Omental fat pad (tissue), 4 donors: ENCODE data around the gene LAD1. TPM values are rescaled to one million over a fixed set of nuclear protein-coding genes. Genes with fewer than 3 reads are reported as not detected.

ENCODE experiments used
- ATAC-seq: fragments of 150-250 bp; one replicate; pipeline ENCODE4 v1.9.1; 2016; ENCODE audit warnings: mild to moderate bottlenecking, moderate library complexity; ENCODE audit not compliant: low FRiP score
- DNase-seq: peaks from one replicate; pipeline ENCODE4 v3.0.0-alpha.2; 2019; ENCODE audit warnings: low spot score
- total RNA-seq, 4 donors: library from RNA; depleted of rRNA; stranded (reverse); fragments of >200 nt; gene quantifications; one replicate each; pipeline ENCODE4 v1.1.0, GENCODE V29; 2016
- TF ChIP-seq, protein P1 (sequence below), 3 donors: fragments of 450-650 bp; IDR thresholded peaks; one replicate each; pipeline ENCODE4 v1.5.1; 2016 to 2017; ENCODE audit warnings: antibody characterized with exemption in 3 of 3, mild to moderate bottlenecking in 3 of 3, moderate library complexity in 2 of 3

The LAD1 gene
- total RNA-seq, 4 donors from 2014 or later, result 0.19 to 0.48 (median 0.25) TPM; not detected in 1

DNA sequence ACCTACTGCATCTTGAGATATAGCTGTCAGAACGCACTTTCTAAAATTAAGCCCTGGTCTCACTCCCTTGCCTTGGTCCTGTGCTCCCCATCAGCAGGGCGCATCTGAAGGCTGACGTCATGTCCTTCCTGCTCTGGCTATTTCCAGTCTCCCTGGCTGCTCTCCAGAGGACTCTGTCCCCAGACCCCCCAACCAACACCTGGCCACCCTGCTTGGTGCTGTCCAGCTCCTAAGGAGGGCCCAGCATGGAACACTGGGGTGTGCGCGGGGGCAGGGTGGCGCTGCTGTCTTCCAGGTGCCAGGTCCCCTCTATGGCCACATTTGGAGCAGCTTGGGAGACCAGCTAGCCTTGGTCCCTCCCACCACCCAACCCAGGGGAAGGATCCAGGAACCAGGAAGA lies 29.9 kb downstream of the LAD1 start:
- DNase-seq (no peak), ATAC-seq (no peak)
- TF ChIP-seq, protein P1, sequence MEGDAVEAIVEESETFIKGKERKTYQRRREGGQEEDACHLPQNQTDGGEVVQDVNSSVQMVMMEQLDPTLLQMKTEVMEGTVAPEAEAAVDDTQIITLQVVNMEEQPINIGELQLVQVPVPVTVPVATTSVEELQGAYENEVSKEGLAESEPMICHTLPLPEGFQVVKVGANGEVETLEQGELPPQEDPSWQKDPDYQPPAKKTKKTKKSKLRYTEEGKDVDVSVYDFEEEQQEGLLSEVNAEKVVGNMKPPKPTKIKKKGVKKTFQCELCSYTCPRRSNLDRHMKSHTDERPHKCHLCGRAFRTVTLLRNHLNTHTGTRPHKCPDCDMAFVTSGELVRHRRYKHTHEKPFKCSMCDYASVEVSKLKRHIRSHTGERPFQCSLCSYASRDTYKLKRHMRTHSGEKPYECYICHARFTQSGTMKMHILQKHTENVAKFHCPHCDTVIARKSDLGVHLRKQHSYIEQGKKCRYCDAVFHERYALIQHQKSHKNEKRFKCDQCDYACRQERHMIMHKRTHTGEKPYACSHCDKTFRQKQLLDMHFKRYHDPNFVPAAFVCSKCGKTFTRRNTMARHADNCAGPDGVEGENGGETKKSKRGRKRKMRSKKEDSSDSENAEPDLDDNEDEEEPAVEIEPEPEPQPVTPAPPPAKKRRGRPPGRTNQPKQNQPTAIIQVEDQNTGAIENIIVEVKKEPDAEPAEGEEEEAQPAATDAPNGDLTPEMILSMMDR (IDR thresholded peaks at IDR 0.05), result no peak

DNA sequence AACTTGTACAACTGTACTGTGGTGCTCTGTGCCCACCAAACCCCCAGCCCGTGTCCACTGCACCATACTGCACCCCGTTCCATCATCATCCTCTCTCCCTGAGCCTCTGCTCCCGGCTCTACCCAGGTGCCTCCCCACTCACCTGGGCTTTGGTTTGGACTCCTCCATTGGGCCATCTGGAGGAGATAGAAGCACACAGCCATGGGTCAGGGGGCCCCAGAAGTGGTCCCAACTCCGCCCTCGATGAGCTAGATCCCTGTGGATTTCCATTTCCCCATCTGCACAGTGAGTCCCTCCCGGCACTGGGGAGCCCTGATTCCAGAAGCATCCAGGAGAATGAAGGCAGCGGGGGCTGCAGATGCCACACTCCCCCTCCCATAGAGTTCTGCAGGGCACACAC lies 32.4 kb downstream of the LAD1 start:
- ATAC-seq (no peak), DNase-seq (no peak)
- TF ChIP-seq, protein P1 (IDR thresholded peaks at IDR 0.05), result no peak

DNA sequence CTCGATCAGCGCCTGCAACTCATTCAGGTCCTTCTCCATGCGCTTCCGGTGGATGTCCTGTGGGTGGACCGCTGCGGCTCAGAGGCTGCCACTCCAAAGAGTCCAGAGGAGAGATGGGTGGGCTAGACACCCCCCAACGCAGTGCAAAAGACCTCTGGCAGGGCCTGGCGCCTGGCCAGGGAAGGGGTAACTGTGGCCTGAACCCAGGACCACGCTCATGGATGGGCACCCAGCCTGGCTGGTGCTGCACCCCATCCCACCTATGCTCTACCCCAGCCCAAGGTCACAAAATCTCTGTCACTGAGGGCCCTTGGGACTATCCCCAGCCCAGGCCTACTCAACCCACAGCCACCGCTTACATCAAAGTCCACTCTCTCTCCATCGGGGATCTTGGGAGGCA lies 33.9 kb downstream of the LAD1 start:
- DNase-seq (no peak), ATAC-seq (no peak)
- TF ChIP-seq, protein P1 (IDR thresholded peaks at IDR 0.05), result no peak

DNA sequence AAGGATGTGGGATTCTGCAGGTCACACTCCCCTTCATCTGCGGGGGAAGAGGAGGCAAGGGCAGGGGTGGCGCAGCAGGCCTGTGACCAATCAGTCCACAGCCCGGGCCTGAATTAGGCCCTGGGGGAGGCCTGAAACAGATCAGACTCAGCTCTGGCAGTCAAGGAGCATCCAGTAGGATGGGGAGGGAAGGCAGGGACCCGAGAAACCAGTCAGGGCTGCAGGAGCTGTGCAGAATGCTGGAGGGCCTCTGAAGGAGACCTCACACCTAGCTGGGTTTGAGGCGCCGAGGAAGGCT lies 34.4 kb downstream of the LAD1 start:
- no peak for DNase-seq
- ATAC-seq, result no peak
- TF ChIP-seq, protein P1 (IDR thresholded peaks at IDR 0.05), result no peak

DNA sequence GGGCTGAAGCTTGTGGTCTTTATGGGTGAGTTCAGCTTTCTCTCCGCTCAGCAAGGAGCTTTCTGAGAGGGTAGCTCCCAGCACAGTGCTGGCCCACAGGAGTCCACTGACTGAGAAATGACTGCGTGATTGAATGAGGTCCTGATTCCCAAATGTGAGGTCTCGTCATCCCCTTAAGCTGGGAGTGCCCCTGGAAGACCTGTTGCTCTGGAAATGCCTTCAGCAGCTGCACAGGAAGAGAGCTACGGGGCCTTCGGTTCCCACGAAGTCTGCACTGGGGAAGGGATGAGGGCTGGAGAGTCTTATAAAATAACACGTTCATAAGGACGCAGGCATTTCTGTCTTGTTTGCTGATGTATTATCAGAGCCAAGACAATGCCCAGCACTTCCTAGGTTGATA lies 35.7 kb downstream of the LAD1 start:
- ATAC-seq (no peak), DNase-seq (no peak)
- TF ChIP-seq, protein P1 (IDR thresholded peaks at IDR 0.05), result no peak

DNA sequence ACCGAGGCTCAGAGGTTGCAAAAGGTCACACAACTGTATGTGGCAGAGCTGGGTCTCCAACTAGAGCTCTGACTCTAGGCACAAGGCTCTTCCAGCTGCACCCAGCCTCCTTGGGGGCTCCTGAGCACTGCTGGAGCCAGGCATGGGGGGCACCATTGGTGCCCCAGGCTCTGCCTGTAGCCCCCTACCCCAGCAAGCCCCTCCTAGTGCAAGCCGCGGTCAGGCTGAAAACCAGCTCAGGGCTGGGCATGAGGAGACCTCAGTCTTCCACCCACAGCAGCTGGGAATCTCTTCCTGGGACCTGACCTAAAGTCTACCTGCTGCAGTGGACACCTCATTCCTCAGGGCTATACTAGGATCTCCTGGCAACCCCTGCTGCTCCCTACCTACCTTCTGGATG lies 36.2 kb downstream of the LAD1 start:
- no peak for ATAC-seq
- no peak for DNase-seq
- TF ChIP-seq, protein P1 (IDR thresholded peaks at IDR 0.05), result no peak

DNA sequence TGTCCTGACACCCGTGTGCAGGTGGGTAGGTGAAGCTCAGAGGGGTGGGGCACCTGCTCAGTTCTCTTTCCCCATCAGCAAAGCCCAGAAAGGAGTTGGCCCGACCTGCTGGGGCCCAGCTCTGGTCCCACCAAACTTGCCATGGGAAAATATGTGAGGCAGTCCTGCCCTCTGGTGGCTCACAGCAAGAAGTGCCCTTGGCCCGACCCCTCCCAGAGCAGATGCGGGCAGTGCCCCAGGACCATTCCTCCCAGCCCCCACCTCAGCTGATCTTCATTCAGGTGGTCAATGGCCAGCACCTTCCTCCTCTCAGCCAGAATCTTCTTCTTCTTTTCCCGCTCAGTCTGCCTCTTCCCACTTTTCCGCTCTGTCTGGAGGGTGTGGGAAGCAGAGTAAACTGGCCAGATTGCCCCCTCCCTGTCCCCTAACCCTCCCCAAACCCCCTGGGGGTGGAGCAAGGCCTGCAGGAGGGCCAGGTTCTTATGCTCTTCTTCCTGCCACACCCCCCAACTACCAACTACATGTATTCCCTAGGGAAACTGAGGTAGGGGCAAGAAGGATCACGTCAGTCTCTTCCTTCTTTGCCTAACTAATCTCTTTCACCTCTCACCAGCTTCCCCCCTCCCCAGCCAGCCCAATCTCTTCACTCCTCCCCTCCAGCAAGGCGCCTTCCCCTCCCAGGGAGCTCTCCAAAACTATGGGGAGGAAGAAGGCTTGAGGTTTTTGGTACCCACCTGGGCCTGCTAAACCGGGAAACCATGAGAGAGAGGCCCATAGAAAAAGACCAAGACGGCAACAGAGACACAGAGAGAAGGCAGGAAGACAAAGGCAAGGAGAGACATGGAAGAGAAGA lies 37.2 kb downstream of the LAD1 start:
- TF ChIP-seq, protein P1 (IDR thresholded peaks at IDR 0.05), result peak in 1 of 3 donors; percentile 71
- peak; percentile 50 for ATAC-seq
- DNase-seq, result no peak
